ENCODE results near the gene COTL1.

COTL1 gene

GRCh38 chr16:84575914-84576313 is 42.0 kb downstream of the COTL1 start:
- no peak overlapping the region for H2AFZ ChIP-seq (ENCODE audit: low read length)
- no peak overlapping the region for H3K4me3 ChIP-seq (ENCODE audit: low read length)
- no peak for TF ChIP-seq EZH2phosphoT487 (IDR thresholded peaks at IDR 0.05; ENCODE audit: low read length)
- TF ChIP-seq EZH2 (optimal IDR thresholded peaks at IDR 0.05; ENCODE audit: low read depth, low read length), result no peak
- TF ChIP-seq CTCF (IDR thresholded peaks at IDR 0.05; ENCODE audit: low read length), result no peak
- H3K9ac ChIP-seq (ENCODE audit: low read length), result no peak overlapping the region
- H3K9me2 ChIP-seq (replicated peaks; ENCODE audit: insufficient read depth, low read length), result no peaks in the 10 kb centered on the region
- H3K9me3 ChIP-seq (replicated peaks; ENCODE audit: insufficient read depth, low read length), result no peaks in the 10 kb centered on the region
- H3K27me3 ChIP-seq (replicated peaks; ENCODE audit: insufficient read depth, low read length), result no peaks in the 10 kb centered on the region
- no peak overlapping the region for H3K4me2 ChIP-seq (ENCODE audit: low read depth, low read length)
- no peaks in the 10 kb centered on the region for H3K79me2 ChIP-seq (ENCODE audit: low read length)
- no peak overlapping the region for H3K27ac ChIP-seq (ENCODE audit: low read length)
- H3K36me3 ChIP-seq (replicated peaks; ENCODE audit: insufficient read depth, low read length), result no peaks in the 10 kb centered on the region
- no peaks in the 10 kb centered on the region for H3F3A ChIP-seq (ENCODE audit: insufficient read depth, low read length)
- no peaks in the 10 kb centered on the region for H4K20me1 ChIP-seq (ENCODE audit: insufficient read depth, low read length)
- no peaks in the 10 kb centered on the region for H3K4me1 ChIP-seq (ENCODE audit: low read length)
- no peak for DNase-seq

GRCh38 chr16:84574191-84574590 is 43.7 kb downstream of the COTL1 start:
- no peak overlapping the region for H3K4me2 ChIP-seq (ENCODE audit: low read depth, low read length)

GRCh38 chr16:84572096-84572495 is 45.8 kb downstream of the COTL1 start:
- H3K4me2 ChIP-seq (ENCODE audit: low read depth, low read length), result no peak overlapping the region
- no peak for DNase-seq
- H3F3A ChIP-seq (ENCODE audit: insufficient read depth, low read length), result no peaks in the 10 kb centered on the region
- no peak overlapping the region for H2AFZ ChIP-seq (ENCODE audit: low read length)
- no peaks in the 10 kb centered on the region for H3K9me3 ChIP-seq (replicated peaks; ENCODE audit: insufficient read depth, low read length)
- no peak overlapping the region for H3K27ac ChIP-seq (ENCODE audit: low read length)
- H3K27me3 ChIP-seq (replicated peaks; ENCODE audit: insufficient read depth, low read length), result no peaks in the 10 kb centered on the region
- H3K36me3 ChIP-seq (replicated peaks; ENCODE audit: insufficient read depth, low read length), result no peaks in the 10 kb centered on the region
- no peaks in the 10 kb centered on the region for H3K4me1 ChIP-seq (ENCODE audit: low read length)
- H3K9me2 ChIP-seq (replicated peaks; ENCODE audit: insufficient read depth, low read length), result no peaks in the 10 kb centered on the region
- H3K4me3 ChIP-seq (ENCODE audit: low read length), result no peak overlapping the region
- no peaks in the 10 kb centered on the region for H4K20me1 ChIP-seq (ENCODE audit: insufficient read depth, low read length)
- TF ChIP-seq EZH2phosphoT487 (IDR thresholded peaks at IDR 0.05; ENCODE audit: low read length), result no peak
- H3K79me2 ChIP-seq (ENCODE audit: low read length), result no peaks in the 10 kb centered on the region
- no peak overlapping the region for H3K9ac ChIP-seq (ENCODE audit: low read length)

More at GRCh38 chr16:84574191-84574590, 43.7 kb downstream of the COTL1 start:
- H3K9ac ChIP-seq (ENCODE audit: low read length), result no peak overlapping the region
- DNase-seq, result no peak
- H4K20me1 ChIP-seq (ENCODE audit: insufficient read depth, low read length), result no peaks in the 10 kb centered on the region
- H3K36me3 ChIP-seq (replicated peaks; ENCODE audit: insufficient read depth, low read length), result no peaks in the 10 kb centered on the region
- no peak overlapping the region for H2AFZ ChIP-seq (ENCODE audit: low read length)
- no peaks in the 10 kb centered on the region for H3K79me2 ChIP-seq (ENCODE audit: low read length)
- no peaks in the 10 kb centered on the region for H3K9me3 ChIP-seq (replicated peaks; ENCODE audit: insufficient read depth, low read length)
- no peaks in the 10 kb centered on the region for H3F3A ChIP-seq (ENCODE audit: insufficient read depth, low read length)
- no peaks in the 10 kb centered on the region for H3K9me2 ChIP-seq (replicated peaks; ENCODE audit: insufficient read depth, low read length)
- TF ChIP-seq EZH2phosphoT487 (IDR thresholded peaks at IDR 0.05; ENCODE audit: low read length) (no peak), EZH2 (optimal IDR thresholded peaks at IDR 0.05; ENCODE audit: low read depth, low read length) (no peak), CTCF (IDR thresholded peaks at IDR 0.05; ENCODE audit: low read length) (no peak)
- no peak overlapping the region for H3K27ac ChIP-seq (ENCODE audit: low read length)
- H3K4me1 ChIP-seq (ENCODE audit: low read length), result no peaks in the 10 kb centered on the region
- no peaks in the 10 kb centered on the region for H3K27me3 ChIP-seq (replicated peaks; ENCODE audit: insufficient read depth, low read length)
- H3K4me3 ChIP-seq (ENCODE audit: low read length), result no peak overlapping the region

GRCh38 chr16:84571506-84571905 is 46.4 kb downstream of the COTL1 start:
- no peaks in the 10 kb centered on the region for H3K9me3 ChIP-seq (replicated peaks; ENCODE audit: insufficient read depth, low read length)
- H3F3A ChIP-seq (ENCODE audit: insufficient read depth, low read length), result no peaks in the 10 kb centered on the region
- no peak overlapping the region for H3K4me3 ChIP-seq (ENCODE audit: low read length)
- no peaks in the 10 kb centered on the region for H3K4me1 ChIP-seq (ENCODE audit: low read length)
- H3K9me2 ChIP-seq (replicated peaks; ENCODE audit: insufficient read depth, low read length), result no peaks in the 10 kb centered on the region
- DNase-seq, result no peak
- H3K36me3 ChIP-seq (replicated peaks; ENCODE audit: insufficient read depth, low read length), result no peaks in the 10 kb centered on the region
- H3K27me3 ChIP-seq (replicated peaks; ENCODE audit: insufficient read depth, low read length), result no peaks in the 10 kb centered on the region
- no peaks in the 10 kb centered on the region for H3K79me2 ChIP-seq (ENCODE audit: low read length)
- H4K20me1 ChIP-seq (ENCODE audit: insufficient read depth, low read length), result no peaks in the 10 kb centered on the region
- TF ChIP-seq EZH2phosphoT487 (IDR thresholded peaks at IDR 0.05; ENCODE audit: low read length) (no peak), EZH2 (optimal IDR thresholded peaks at IDR 0.05; ENCODE audit: low read depth, low read length) (no peak), CTCF (IDR thresholded peaks at IDR 0.05; ENCODE audit: low read length) (no peak)
- no peak overlapping the region for H3K4me2 ChIP-seq (ENCODE audit: low read depth, low read length)
- no peak overlapping the region for H3K9ac ChIP-seq (ENCODE audit: low read length)
- H2AFZ ChIP-seq (ENCODE audit: low read length), result no peak overlapping the region
- H3K27ac ChIP-seq (ENCODE audit: low read length), result no peak overlapping the region
